ENCODE data around the gene PSME4.
A peak's percentile ranks its signal among the peaks of the same experiment; 100 is the strongest.
"Not testable (repeated sequence)": the region's sequence is repeated elsewhere in the genome, so short reads cannot be mapped to it uniquely, and the experiment has no call there.

Gene PSME4

GRCh38 chr2:53826030-53826410, 144.8 kb downstream of the PSME4 start:
- Histone ChIP-seq H3K4ac (ENCODE audit: low read depth, low read length) (no peak overlapping the region), H3K9ac (ENCODE audit: low read length) (no peak overlapping the region), H3K27me3 (ENCODE audit: insufficient read depth, low read length) (no peaks in the 10 kb centered on the region), H3K9me3 (ENCODE audit: insufficient read depth, low read depth, low read length) (no peaks in the 10 kb centered on the region), H3K14ac (ENCODE audit: low read length) (no peak overlapping the region), H4K91ac (ENCODE audit: low read depth, low read length) (no peak overlapping the region), H3K18ac (ENCODE audit: low read length) (no peak overlapping the region), H3K79me1 (ENCODE audit: low read length) (no peaks in the 10 kb centered on the region), H2BK5ac (ENCODE audit: low read depth, low read length, poor library complexity) (no peak overlapping the region), H2BK12ac (ENCODE audit: low read length) (no peak overlapping the region), H3K23ac (ENCODE audit: low read length) (no peak overlapping the region), H3K4me1 (ENCODE audit: control insufficient read depth in 1 of 2, insufficient read depth in 2 of 2, low read length in 2 of 2) (no peaks in the 10 kb centered on the region), H4K12ac (ENCODE audit: low read depth, low read length) (no peak overlapping the region), H2AK5ac (ENCODE audit: low read length) (no peak overlapping the region), H3K27ac (ENCODE audit: low read depth, low read length) (no peak overlapping the region), H3K36me3 (ENCODE audit: control insufficient read depth in 1 of 2, insufficient read depth in 2 of 2, low read length in 2 of 2) (no peaks in the 10 kb centered on the region), H4K8ac (ENCODE audit: low read depth, low read length) (no peak overlapping the region), H3K4me2 (ENCODE audit: low read length) (no peak overlapping the region), H2AFZ (ENCODE audit: insufficient read depth, low read length, poor library complexity) (no peak overlapping the region), H3K4me3 (ENCODE audit: low read depth, low read length) (no peak overlapping the region), H3K79me2 (ENCODE audit: control insufficient read depth, insufficient read depth, low read length, poor library complexity) (no peaks in the 10 kb centered on the region), H2BK120ac (ENCODE audit: insufficient read depth, low read length, poor library complexity) (no peak overlapping the region)
- WGBS (ENCODE audit: extremely low coverage, insufficient coverage, insufficient read length), result no CpG with 5 or more reads among the region's 1 CpG
- no peak for DNase-seq

- H2BK120ac ChIP-seq (ENCODE audit: insufficient read depth, low read length, poor library complexity); H2BK12ac ChIP-seq (ENCODE audit: low read length); H3K79me1 ChIP-seq (ENCODE audit: low read length); H3K9me3 ChIP-seq (ENCODE audit: insufficient read depth, low read depth, low read length); H4K12ac ChIP-seq (ENCODE audit: low read depth, low read length); H4K91ac ChIP-seq (ENCODE audit: low read depth, low read length); H3K14ac ChIP-seq (ENCODE audit: low read length); H3K36me3 ChIP-seq (ENCODE audit: control insufficient read depth in 1 of 2, insufficient read depth in 2 of 2, low read length in 2 of 2); H3K79me2 ChIP-seq (ENCODE audit: control insufficient read depth, insufficient read depth, low read length, poor library complexity); H3K4me2 ChIP-seq (ENCODE audit: low read length); H3K23ac ChIP-seq (ENCODE audit: low read length); H3K4me3 ChIP-seq (ENCODE audit: low read depth, low read length); H2BK5ac ChIP-seq (ENCODE audit: low read depth, low read length, poor library complexity); H2AK5ac ChIP-seq (ENCODE audit: low read length); H4K8ac ChIP-seq (ENCODE audit: low read depth, low read length); H3K18ac ChIP-seq (ENCODE audit: low read length); H3K27ac ChIP-seq (ENCODE audit: low read depth, low read length); H3K4me1 ChIP-seq (ENCODE audit: control insufficient read depth in 1 of 2, insufficient read depth in 2 of 2, low read length in 2 of 2); H3K9ac ChIP-seq (ENCODE audit: low read length); H3K27me3 ChIP-seq (ENCODE audit: insufficient read depth, low read length); H3K4ac ChIP-seq (ENCODE audit: low read depth, low read length); H2AFZ ChIP-seq (ENCODE audit: insufficient read depth, low read length, poor library complexity): not testable (repeated sequence)
- WGBS (ENCODE audit: extremely low coverage, insufficient coverage, insufficient read length), result no CpG with 5 or more reads among the region's 9 CpGs
- DNase-seq, result peak in 1 of 2 donors; percentile 29
Observed at GRCh38 chr2:53823639-53824038, 147.2 kb downstream of the PSME4 start.

GRCh38 chr2:53821810-53822209, 149.0 kb downstream of the PSME4 start:
- no peak overlapping the region for H3K4ac ChIP-seq (ENCODE audit: low read depth, low read length)
- no peak overlapping the region for H3K23ac ChIP-seq (ENCODE audit: low read length)
- no peak overlapping the region for H3K4me2 ChIP-seq (ENCODE audit: low read length)
- H3K27ac ChIP-seq (ENCODE audit: low read depth, low read length), result no peak overlapping the region
- DNase-seq, result no peak
- no peak overlapping the region for H3K4me3 ChIP-seq (ENCODE audit: low read depth, low read length)
- no peak overlapping the region for H3K14ac ChIP-seq (ENCODE audit: low read length)
- H3K4me1 ChIP-seq (ENCODE audit: control insufficient read depth in 1 of 2, insufficient read depth in 2 of 2, low read length in 2 of 2), result no peaks in the 10 kb centered on the region
- no peak overlapping the region for H2AFZ ChIP-seq (ENCODE audit: insufficient read depth, low read length, poor library complexity)
- H2BK120ac ChIP-seq (ENCODE audit: insufficient read depth, low read length, poor library complexity), result no peak overlapping the region
- H4K91ac ChIP-seq (ENCODE audit: low read depth, low read length), result no peak overlapping the region
- H2BK12ac ChIP-seq (ENCODE audit: low read length), result no peak overlapping the region
- no peak overlapping the region for H2BK5ac ChIP-seq (ENCODE audit: low read depth, low read length, poor library complexity)
- H3K79me2 ChIP-seq (ENCODE audit: control insufficient read depth, insufficient read depth, low read length, poor library complexity), result no peaks in the 10 kb centered on the region
- H4K12ac ChIP-seq (ENCODE audit: low read depth, low read length), result no peak overlapping the region
- no peaks in the 10 kb centered on the region for H3K27me3 ChIP-seq (ENCODE audit: insufficient read depth, low read length)
- H3K9ac ChIP-seq (ENCODE audit: low read length), result no peak overlapping the region
- no peak overlapping the region for H2AK5ac ChIP-seq (ENCODE audit: low read length)
- peaks cover 7 to 8% of the 10 kb centered on the region in 2 experiments for H3K36me3 ChIP-seq (ENCODE audit: control insufficient read depth in 1 of 2, insufficient read depth in 2 of 2, low read length in 2 of 2)
- H4K8ac ChIP-seq (ENCODE audit: low read depth, low read length), result no peak overlapping the region
- H3K9me3 ChIP-seq (ENCODE audit: insufficient read depth, low read depth, low read length), result no peaks in the 10 kb centered on the region
- no CpG with 5 or more reads among the region's 6 CpGs for WGBS (ENCODE audit: extremely low coverage, insufficient coverage, insufficient read length)
- no peak overlapping the region for H3K18ac ChIP-seq (ENCODE audit: low read length)
- H3K79me1 ChIP-seq (ENCODE audit: low read length), result no peaks in the 10 kb centered on the region

- Histone ChIP-seq H4K8ac (ENCODE audit: low read depth, low read length) (no peak overlapping the region), H3K79me2 (ENCODE audit: control insufficient read depth, insufficient read depth, low read length, poor library complexity) (no peaks in the 10 kb centered on the region), H2BK5ac (ENCODE audit: low read depth, low read length, poor library complexity) (no peak overlapping the region), H2AK5ac (ENCODE audit: low read length) (no peak overlapping the region), H4K91ac (ENCODE audit: low read depth, low read length) (no peak overlapping the region), H3K36me3 (ENCODE audit: control insufficient read depth in 1 of 2, insufficient read depth in 2 of 2, low read length in 2 of 2) (peaks cover 10% of the 10 kb centered on the region in 2 experiments), H3K9me3 (ENCODE audit: insufficient read depth, low read depth, low read length) (no peaks in the 10 kb centered on the region), H3K4me3 (ENCODE audit: low read depth, low read length) (no peak overlapping the region), H3K4ac (ENCODE audit: low read depth, low read length) (no peak overlapping the region), H4K12ac (ENCODE audit: low read depth, low read length) (no peak overlapping the region), H2AFZ (ENCODE audit: insufficient read depth, low read length, poor library complexity) (no peak overlapping the region), H3K4me2 (ENCODE audit: low read length) (no peak overlapping the region), H3K14ac (ENCODE audit: low read length) (no peak overlapping the region), H3K23ac (ENCODE audit: low read length) (no peak overlapping the region), H3K79me1 (ENCODE audit: low read length) (no peaks in the 10 kb centered on the region), H3K9ac (ENCODE audit: low read length) (no peak overlapping the region), H2BK120ac (ENCODE audit: insufficient read depth, low read length, poor library complexity) (no peak overlapping the region), H2BK12ac (ENCODE audit: low read length) (no peak overlapping the region), H3K27ac (ENCODE audit: low read depth, low read length) (no peak overlapping the region), H3K4me1 (ENCODE audit: control insufficient read depth in 1 of 2, insufficient read depth in 2 of 2, low read length in 2 of 2) (no peaks in the 10 kb centered on the region), H3K27me3 (ENCODE audit: insufficient read depth, low read length) (no peaks in the 10 kb centered on the region), H3K18ac (ENCODE audit: low read length) (no peak overlapping the region)
- no CpG with 5 or more reads among the region's 4 CpGs for WGBS (ENCODE audit: extremely low coverage, insufficient coverage, insufficient read length)
- no peak for DNase-seq
Observed at GRCh38 chr2:53820711-53821110, 150.1 kb downstream of the PSME4 start.
